ENCODE measurements around the gene TRIM67.

Gene TRIM67

GRCh38 chr1:231172411-231172810 is 10.6 kb downstream of the TRIM67 start:
- no peak overlapping the region for H3K4me3 ChIP-seq (ENCODE audit: low read depth, low read length)
- no peak for DNase-seq (ENCODE audit: low read depth, low spot score)
- TF ChIP-seq, protein P1, sequence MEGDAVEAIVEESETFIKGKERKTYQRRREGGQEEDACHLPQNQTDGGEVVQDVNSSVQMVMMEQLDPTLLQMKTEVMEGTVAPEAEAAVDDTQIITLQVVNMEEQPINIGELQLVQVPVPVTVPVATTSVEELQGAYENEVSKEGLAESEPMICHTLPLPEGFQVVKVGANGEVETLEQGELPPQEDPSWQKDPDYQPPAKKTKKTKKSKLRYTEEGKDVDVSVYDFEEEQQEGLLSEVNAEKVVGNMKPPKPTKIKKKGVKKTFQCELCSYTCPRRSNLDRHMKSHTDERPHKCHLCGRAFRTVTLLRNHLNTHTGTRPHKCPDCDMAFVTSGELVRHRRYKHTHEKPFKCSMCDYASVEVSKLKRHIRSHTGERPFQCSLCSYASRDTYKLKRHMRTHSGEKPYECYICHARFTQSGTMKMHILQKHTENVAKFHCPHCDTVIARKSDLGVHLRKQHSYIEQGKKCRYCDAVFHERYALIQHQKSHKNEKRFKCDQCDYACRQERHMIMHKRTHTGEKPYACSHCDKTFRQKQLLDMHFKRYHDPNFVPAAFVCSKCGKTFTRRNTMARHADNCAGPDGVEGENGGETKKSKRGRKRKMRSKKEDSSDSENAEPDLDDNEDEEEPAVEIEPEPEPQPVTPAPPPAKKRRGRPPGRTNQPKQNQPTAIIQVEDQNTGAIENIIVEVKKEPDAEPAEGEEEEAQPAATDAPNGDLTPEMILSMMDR (IDR thresholded peaks at IDR 0.05; ENCODE audit: low read depth, low read length): no peak
- in situ Hi-C loops (cut with HindIII; ENCODE audit: low sequenced_read_pairs): no loop called here

GRCh38 chr1:231176421-231176820 is 14.6 kb downstream of the TRIM67 start:
- H3K4me3 ChIP-seq (ENCODE audit: low read depth, low read length): no peak overlapping the region
- DNase-seq (ENCODE audit: low read depth, low spot score): no peak
- in situ Hi-C loops (cut with HindIII; ENCODE audit: low sequenced_read_pairs): no loop called here
- TF ChIP-seq, protein P1 (IDR thresholded peaks at IDR 0.05; ENCODE audit: low read depth, low read length): no peak

DNA sequence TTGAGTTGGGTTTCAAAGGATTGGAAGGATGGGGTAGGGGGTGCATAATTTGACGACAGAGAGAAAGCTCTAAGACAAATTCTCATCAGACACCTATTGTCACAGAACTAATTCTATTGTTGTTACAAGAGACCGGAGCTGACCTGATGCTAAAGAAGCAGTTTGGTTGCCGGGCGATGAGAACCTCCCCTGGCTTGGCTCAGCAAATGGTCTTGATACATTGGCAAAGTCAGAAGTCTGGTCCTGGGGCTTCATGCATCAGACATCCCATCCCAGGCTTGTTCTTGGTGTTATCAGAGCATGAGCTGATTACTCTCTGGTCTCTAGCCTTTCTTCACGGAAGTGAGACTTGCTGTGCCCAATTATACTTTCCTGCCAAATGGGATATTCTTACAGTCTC is 15.4 kb downstream of the TRIM67 start:
- TF ChIP-seq, protein P1 (IDR thresholded peaks at IDR 0.05; ENCODE audit: low read depth, low read length): no peak
- no peak overlapping the region for H3K4me3 ChIP-seq (ENCODE audit: low read depth, low read length)
- no peak for DNase-seq (ENCODE audit: low read depth, low spot score)
- in situ Hi-C loops (cut with HindIII; ENCODE audit: low sequenced_read_pairs): no loop called here

DNA sequence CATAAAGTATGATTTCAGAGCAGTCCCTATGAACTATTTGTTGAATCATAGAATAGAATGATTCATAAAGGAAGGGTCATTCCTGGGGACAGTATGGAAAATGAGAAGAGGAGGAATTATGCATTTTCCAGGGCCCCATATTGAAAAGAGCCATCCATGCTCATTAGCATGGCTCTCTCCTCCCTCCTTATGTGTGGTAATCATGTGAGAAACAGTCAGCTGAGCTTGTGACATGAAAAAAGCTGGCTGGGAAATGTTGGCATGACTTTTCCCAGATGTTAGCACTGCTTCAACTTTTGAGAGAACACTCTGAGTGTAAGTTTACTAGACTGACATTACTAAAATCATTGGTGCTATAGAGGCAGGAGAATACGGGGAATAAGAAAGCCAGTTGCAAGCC is 16.1 kb downstream of the TRIM67 start:
- DNase-seq (ENCODE audit: low read depth, low spot score): no peak
- in situ Hi-C loops (cut with HindIII; ENCODE audit: low sequenced_read_pairs): no loop called here
- H3K4me3 ChIP-seq (ENCODE audit: low read depth, low read length): no peak overlapping the region
- TF ChIP-seq, protein P1 (IDR thresholded peaks at IDR 0.05; ENCODE audit: low read depth, low read length): no peak

GRCh38 chr1:231178970-231179369 is 17.1 kb downstream of the TRIM67 start:
- in situ Hi-C loops (cut with HindIII; ENCODE audit: low sequenced_read_pairs): no loop called here
- no peak for DNase-seq (ENCODE audit: low read depth, low spot score)
- TF ChIP-seq, protein P1 (IDR thresholded peaks at IDR 0.05; ENCODE audit: low read depth, low read length): no peak
- H3K4me3 ChIP-seq (ENCODE audit: low read depth, low read length): no peak overlapping the region

DNA sequence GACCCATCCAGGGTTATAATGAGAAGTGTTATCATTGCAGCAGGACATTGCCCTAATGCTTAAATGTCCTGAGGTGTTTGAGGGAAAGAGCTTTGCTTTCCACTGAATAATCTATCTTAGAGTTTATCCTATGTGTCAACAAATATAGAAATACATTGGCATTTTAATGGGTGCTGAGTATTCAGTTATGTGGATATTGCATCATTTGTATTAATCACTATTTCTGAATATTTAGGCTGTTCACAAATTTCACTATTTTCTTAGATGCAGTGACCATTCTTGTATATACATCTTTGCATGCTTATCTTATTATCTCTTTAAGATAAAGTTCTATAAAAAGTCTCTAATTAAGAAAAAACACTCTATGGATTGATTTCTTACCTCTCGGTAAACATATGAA is 18.2 kb downstream of the TRIM67 start:
- DNase-seq (ENCODE audit: low read depth, low spot score): no peak
- TF ChIP-seq, protein P1 (IDR thresholded peaks at IDR 0.05; ENCODE audit: low read depth, low read length): no peak
- in situ Hi-C loops (cut with HindIII; ENCODE audit: low sequenced_read_pairs): no loop called here
- H3K4me3 ChIP-seq (ENCODE audit: low read depth, low read length): no peak overlapping the region

DNA sequence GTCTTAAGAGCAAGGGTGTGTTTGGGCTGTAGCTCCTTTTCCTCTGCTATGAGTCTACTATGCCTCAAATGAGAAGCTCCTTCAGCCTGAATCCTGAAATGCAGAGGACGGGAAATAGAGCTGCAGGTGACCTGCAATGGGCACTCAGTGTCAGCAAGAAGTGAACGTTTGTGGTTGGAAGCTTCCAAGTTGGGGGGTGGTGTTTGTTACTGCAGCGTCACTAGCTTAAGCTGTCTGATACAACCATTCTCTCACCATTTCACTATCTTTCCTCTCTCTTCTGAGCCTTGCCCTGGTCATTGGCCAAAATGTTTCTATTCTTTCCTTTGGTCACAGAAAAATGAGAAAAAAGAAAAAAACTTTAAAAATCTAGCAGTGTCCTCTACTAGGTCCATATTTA is 19.4 kb downstream of the TRIM67 start:
- TF ChIP-seq, protein P1 (IDR thresholded peaks at IDR 0.05; ENCODE audit: low read depth, low read length): no peak
- no peak overlapping the region for H3K4me3 ChIP-seq (ENCODE audit: low read depth, low read length)
- in situ Hi-C loops (cut with HindIII; ENCODE audit: low sequenced_read_pairs): no loop called here
- no peak for DNase-seq (ENCODE audit: low read depth, low spot score)
